Astrocyte (in vitro differentiated cells and primary cell): ENCODE measurements around the gene PTPRM. TPM values are rescaled to one million over a fixed set of nuclear protein-coding genes. Genes with fewer than 3 reads are reported as not detected.

Experiments used
- DNase-seq: peaks from one replicate; pipeline ENCODE4 v3.0.0-alpha.2; 2010; ENCODE audit warnings: low read depth
- FAIRE-seq: peaks from 2 replicates; lab custom pipeline; 2011; peaks lifted over from hg19 to GRCh38; lab: Jason Lieb, UNC
- H2AFZ ChIP-seq: 2 replicates; pipeline ENCODE4 v1.6.0; 2012; ENCODE audit warnings: low read depth, low read length, inconsistent platforms
- H3K27ac ChIP-seq: 2 replicates; pipeline ENCODE4 v1.5.1; 2011; ENCODE audit warnings: low read depth, low read length, inconsistent platforms
- H3K27me3 ChIP-seq: 2 replicates; pipeline ENCODE4 v1.6.0; 2011; ENCODE audit warnings: low read length, inconsistent platforms; ENCODE audit not compliant: insufficient read depth
- H3K36me3 ChIP-seq: 2 replicates; pipeline ENCODE4 v1.5.1; 2011; ENCODE audit warnings: low read length, inconsistent platforms; ENCODE audit not compliant: insufficient read depth
- H3K4me1 ChIP-seq: 2 replicates; pipeline ENCODE4 v1.5.1; 2011; ENCODE audit warnings: low read length, inconsistent platforms; ENCODE audit not compliant: insufficient read depth
- H3K4me2 ChIP-seq: 2 replicates; pipeline ENCODE4 v1.6.0; 2012; ENCODE audit warnings: low read length, inconsistent platforms
- H3K4me3 ChIP-seq: 2 replicates; pipeline ENCODE4 v1.5.1; 2011; ENCODE audit warnings: low read depth, mild to moderate bottlenecking, low read length, inconsistent platforms; ENCODE audit not compliant: insufficient read depth
- H3K79me2 ChIP-seq: 2 replicates; pipeline ENCODE4 v1.6.0; 2012; ENCODE audit warnings: mild to moderate bottlenecking, low read length, inconsistent platforms; ENCODE audit not compliant: insufficient read depth
- H3K9ac ChIP-seq: 2 replicates; pipeline ENCODE4 v1.6.0; 2012; ENCODE audit warnings: mild to moderate bottlenecking, low read length, inconsistent platforms
- H3K9me3 ChIP-seq: 2 replicates; pipeline ENCODE4 v1.5.1; 2012; ENCODE audit warnings: low read depth, mild to moderate bottlenecking, low read length, inconsistent platforms; ENCODE audit not compliant: insufficient read depth
- H4K20me1 ChIP-seq: 2 replicates; pipeline ENCODE4 v1.6.0; 2012; ENCODE audit warnings: low read length, inconsistent platforms; ENCODE audit not compliant: insufficient read depth
- H3K27ac Mint-ChIP-seq: one replicate; pipeline ENCODE4 v1.8.0; 2021; ENCODE audit warnings: mild to moderate bottlenecking, mixed read lengths; ENCODE audit not compliant: unreplicated experiment
- H3K27me3 Mint-ChIP-seq: one replicate; pipeline ENCODE4 v1.8.0; 2021; ENCODE audit warnings: low read depth, mixed read lengths; ENCODE audit not compliant: unreplicated experiment
- H3K36me3 Mint-ChIP-seq: one replicate; pipeline ENCODE4 v1.8.0; 2021; ENCODE audit warnings: low read depth, mixed read lengths; ENCODE audit not compliant: unreplicated experiment
- H3K4me1 Mint-ChIP-seq: one replicate; pipeline ENCODE4 v1.8.0; 2021; ENCODE audit warnings: low read depth, mixed read lengths; ENCODE audit not compliant: unreplicated experiment
- H3K4me3 Mint-ChIP-seq: one replicate; pipeline ENCODE4 v1.8.0; 2021; ENCODE audit warnings: mild to moderate bottlenecking, moderate library complexity, mixed read lengths; ENCODE audit not compliant: unreplicated experiment
- H3K9me3 Mint-ChIP-seq: one replicate; pipeline ENCODE4 v1.8.0; 2021; ENCODE audit warnings: mild to moderate bottlenecking, mixed read lengths; ENCODE audit not compliant: unreplicated experiment
- EZH2 ChIP-seq: IDR thresholded peaks from 2 replicates; pipeline ENCODE4 v1.6.1; 2012; ENCODE audit warnings: mild to moderate bottlenecking, low read length, inconsistent platforms; ENCODE audit not compliant: insufficient read depth
- total RNA-seq: library from RNA; stranded (reverse); gene quantifications from 2 replicates; pipeline ENCODE4 v1.2.1, GENCODE V29; 2021
- TF ChIP-seq, protein P1 (sequence below): IDR thresholded peaks from 2 replicates; pipeline ENCODE4 v1.5.1; 2011; ENCODE audit warnings: low read depth, mild to moderate bottlenecking, inconsistent platforms, low read length, moderate library complexity; ENCODE audit not compliant: insufficient read depth

PTPRM gene
- total RNA-seq, 1 donor from 2014 or later = 59.6 TPM

DNA sequence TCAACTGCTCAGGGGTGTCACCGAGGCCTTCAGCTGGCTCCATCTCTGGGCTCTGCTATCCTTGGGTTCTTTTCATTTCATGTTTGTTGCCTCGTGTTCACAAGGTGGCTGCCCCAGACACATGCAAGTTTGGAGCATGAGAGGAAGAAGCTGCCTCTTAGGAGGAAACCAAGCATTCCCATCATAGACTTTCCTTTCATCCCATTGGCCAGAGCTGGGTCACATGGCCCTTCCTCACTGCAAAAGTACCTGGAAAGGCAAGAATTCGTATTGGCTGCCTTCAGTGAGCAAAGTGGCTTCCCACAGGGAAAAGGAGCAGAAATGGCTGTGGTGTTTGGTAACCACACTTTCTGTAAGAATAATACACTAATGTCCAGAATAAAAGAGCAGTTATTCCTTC, 886.4 kb downstream of the PTPRM start:
- no peaks in the 10 kb centered on the region for H3K36me3 Mint-ChIP-seq
- TF ChIP-seq EZH2 = no peak
- TF ChIP-seq, protein P1, sequence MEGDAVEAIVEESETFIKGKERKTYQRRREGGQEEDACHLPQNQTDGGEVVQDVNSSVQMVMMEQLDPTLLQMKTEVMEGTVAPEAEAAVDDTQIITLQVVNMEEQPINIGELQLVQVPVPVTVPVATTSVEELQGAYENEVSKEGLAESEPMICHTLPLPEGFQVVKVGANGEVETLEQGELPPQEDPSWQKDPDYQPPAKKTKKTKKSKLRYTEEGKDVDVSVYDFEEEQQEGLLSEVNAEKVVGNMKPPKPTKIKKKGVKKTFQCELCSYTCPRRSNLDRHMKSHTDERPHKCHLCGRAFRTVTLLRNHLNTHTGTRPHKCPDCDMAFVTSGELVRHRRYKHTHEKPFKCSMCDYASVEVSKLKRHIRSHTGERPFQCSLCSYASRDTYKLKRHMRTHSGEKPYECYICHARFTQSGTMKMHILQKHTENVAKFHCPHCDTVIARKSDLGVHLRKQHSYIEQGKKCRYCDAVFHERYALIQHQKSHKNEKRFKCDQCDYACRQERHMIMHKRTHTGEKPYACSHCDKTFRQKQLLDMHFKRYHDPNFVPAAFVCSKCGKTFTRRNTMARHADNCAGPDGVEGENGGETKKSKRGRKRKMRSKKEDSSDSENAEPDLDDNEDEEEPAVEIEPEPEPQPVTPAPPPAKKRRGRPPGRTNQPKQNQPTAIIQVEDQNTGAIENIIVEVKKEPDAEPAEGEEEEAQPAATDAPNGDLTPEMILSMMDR = no peak
- Histone ChIP-seq H3K36me3 (no peaks in the 10 kb centered on the region), H3K9ac (no peak overlapping the region), H2AFZ (no peak overlapping the region), H3K27ac (no peak overlapping the region), H3K4me3 (no peak overlapping the region), H3K4me2 (no peak overlapping the region), H4K20me1 (no peaks in the 10 kb centered on the region), H3K9me3 (no peaks in the 10 kb centered on the region), H3K79me2 (no peaks in the 10 kb centered on the region), H3K27me3 (no peaks in the 10 kb centered on the region), H3K4me1 (no peaks in the 10 kb centered on the region)
- FAIRE-seq (no peak), DNase-seq (no peak)
- no peaks in the 10 kb centered on the region for H3K9me3 Mint-ChIP-seq
- H3K4me3 Mint-ChIP-seq = no peak overlapping the region
- H3K27me3 Mint-ChIP-seq = peaks cover 6% of the 10 kb centered on the region
- H3K27ac Mint-ChIP-seq = no peak overlapping the region
- H3K4me1 Mint-ChIP-seq = no peaks in the 10 kb centered on the region

DNA sequence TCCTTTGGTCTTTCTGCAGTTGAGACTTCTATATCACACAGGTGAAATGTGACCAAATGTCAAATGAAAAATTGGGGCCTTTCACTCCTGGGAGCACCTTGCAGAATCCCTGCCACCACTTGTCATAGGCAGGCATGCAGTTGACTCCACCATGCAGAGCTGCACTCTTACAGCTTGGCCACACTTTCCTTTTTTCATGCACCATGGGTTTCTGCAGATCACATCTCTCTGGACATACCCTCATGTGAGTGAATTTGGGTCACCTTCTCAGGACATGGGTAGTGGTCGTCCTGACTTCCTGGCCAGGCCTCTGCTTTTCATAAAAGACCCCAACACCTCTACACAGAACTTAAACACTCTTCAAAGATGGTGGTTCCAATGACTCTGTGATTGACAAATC, 887.0 kb downstream of the PTPRM start:
- no peak overlapping the region for H3K27ac ChIP-seq
- H3K27ac Mint-ChIP-seq = no peak overlapping the region
- TF ChIP-seq, protein P1 = no peak
- no peak for TF ChIP-seq EZH2
- H3K36me3 Mint-ChIP-seq = no peaks in the 10 kb centered on the region
- no peak overlapping the region for H3K9ac ChIP-seq
- no peaks in the 10 kb centered on the region for H3K36me3 ChIP-seq
- H3K4me3 ChIP-seq = no peak overlapping the region
- H4K20me1 ChIP-seq = no peaks in the 10 kb centered on the region
- H2AFZ ChIP-seq = no peak overlapping the region
- H3K4me1 ChIP-seq = no peaks in the 10 kb centered on the region
- no peaks in the 10 kb centered on the region for H3K27me3 ChIP-seq
- DNase-seq (no peak), FAIRE-seq (no peak)
- H3K4me2 ChIP-seq = no peak overlapping the region
- H3K9me3 Mint-ChIP-seq = no peaks in the 10 kb centered on the region
- H3K79me2 ChIP-seq = no peaks in the 10 kb centered on the region
- H3K9me3 ChIP-seq = no peaks in the 10 kb centered on the region
- H3K27me3 Mint-ChIP-seq = peaks cover 9% of the 10 kb centered on the region
- H3K4me1 Mint-ChIP-seq = no peaks in the 10 kb centered on the region
- no peak overlapping the region for H3K4me3 Mint-ChIP-seq

DNA sequence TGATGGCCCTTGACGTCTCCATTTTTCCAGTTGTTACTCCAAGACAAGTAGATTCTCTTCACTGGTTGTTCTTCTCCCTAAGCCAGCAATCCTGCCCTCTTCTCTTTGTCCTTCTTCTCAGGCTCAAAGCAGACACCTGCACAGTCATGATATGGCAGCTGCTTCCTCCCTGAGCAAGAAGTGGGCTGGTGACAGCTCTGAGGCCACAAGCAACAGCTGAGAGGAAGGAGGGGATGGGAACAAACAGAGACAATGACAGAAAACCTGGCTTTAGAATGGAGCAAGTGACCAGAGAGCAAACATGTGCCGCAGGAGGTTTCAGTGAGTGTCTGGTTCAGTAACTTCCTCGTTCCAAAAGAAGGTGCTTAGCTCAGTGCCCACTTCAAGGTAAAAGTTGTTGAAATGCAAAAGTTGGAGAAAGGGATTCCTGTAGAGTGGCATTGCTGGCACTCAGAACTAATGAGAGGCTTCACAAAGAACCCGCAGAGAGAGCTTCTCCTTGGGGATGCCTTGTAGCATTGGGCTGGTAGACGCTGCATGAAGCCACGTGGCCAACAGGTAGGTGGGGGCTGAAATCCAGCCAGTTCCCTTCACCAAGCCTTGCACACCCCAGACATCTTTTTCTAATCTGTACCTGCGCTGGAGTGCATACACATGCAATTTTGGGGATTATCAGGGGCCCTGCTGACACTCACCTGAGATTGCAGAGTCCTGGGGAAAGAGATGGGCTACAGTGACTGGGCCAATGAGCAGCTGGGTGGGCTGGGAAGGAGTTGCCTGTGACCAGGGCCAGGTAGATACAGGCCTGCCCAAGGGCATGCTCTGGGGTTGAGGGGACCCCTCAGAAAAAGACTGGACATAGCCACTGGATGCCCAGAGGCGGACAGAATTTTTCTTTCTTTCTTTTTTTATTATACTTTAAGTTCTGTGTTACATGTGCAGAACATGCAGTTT, 888.8 kb downstream of the PTPRM start:
- no peak overlapping the region for H3K4me2 ChIP-seq
- Mint-ChIP-seq H3K27ac (no peak overlapping the region), H3K27me3 (peaks cover 11% of the 10 kb centered on the region), H3K4me3 (no peak overlapping the region), H3K36me3 (no peaks in the 10 kb centered on the region), H3K4me1 (no peaks in the 10 kb centered on the region), H3K9me3 (no peaks in the 10 kb centered on the region)
- no peaks in the 10 kb centered on the region for H3K27me3 ChIP-seq
- no peaks in the 10 kb centered on the region for H3K9me3 ChIP-seq
- H3K27ac ChIP-seq = no peak overlapping the region
- H4K20me1 ChIP-seq = no peaks in the 10 kb centered on the region
- H3K36me3 ChIP-seq = no peaks in the 10 kb centered on the region
- FAIRE-seq (no peak), DNase-seq (no peak)
- no peak overlapping the region for H3K9ac ChIP-seq
- no peaks in the 10 kb centered on the region for H3K79me2 ChIP-seq
- H2AFZ ChIP-seq = no peak overlapping the region
- no peaks in the 10 kb centered on the region for H3K4me1 ChIP-seq
- TF ChIP-seq, protein P1 = no peak
- no peak for TF ChIP-seq EZH2
- H3K4me3 ChIP-seq = no peak overlapping the region
